ENCODE measurements around the gene GPR107. TPM values are rescaled to one million over a fixed set of nuclear protein-coding genes. Genes with fewer than 3 reads are reported as not detected.

The GPR107 gene
- total and polyA plus RNA-seq, 2 donors (not counting 1 experiment from before 2014, with no cell fraction given): 10.4 to 28.1 TPM

GRCh38 chr9:130137641-130138081 lies 84.0 kb downstream of the GPR107 start:
- 92% methylated on average over 10 of the region's 11 CpGs for WGBS (ENCODE audit: insufficient coverage)
- Histone ChIP-seq H3K36me3 (replicated peaks in 1 of 2; ENCODE audit: control extremely low read depth in 1 of 2, control insufficient read depth in 1 of 2, extremely low read depth in 1 of 2, insufficient read depth in 2 of 2, low read length in 1 of 2) (peaks cover 0 to 12% of the 10 kb centered on the region in 2 experiments), H3K4me1 (ENCODE audit: control insufficient read depth in 2 of 2, insufficient read depth in 2 of 2, low read length in 2 of 2) (peaks cover 2 to 5% of the 10 kb centered on the region in 2 donors), H2AFZ (ENCODE audit: insufficient read depth, low read depth, low read length, poor library complexity, severe bottlenecking) (no peak overlapping the region), H3K27ac (ENCODE audit: low read length in 2 of 2) (no peak overlapping the region), H3K9ac (ENCODE audit: low read length) (no peak overlapping the region), H3K79me2 (ENCODE audit: control insufficient read depth, insufficient read depth, low read length) (no peaks in the 10 kb centered on the region), H3K4me2 (replicated peaks; ENCODE audit: low read depth, low read length, poor library complexity, severe bottlenecking) (no peak overlapping the region), H3K4me3 (ENCODE audit: control extremely low read depth in 1 of 5, extremely low read depth in 1 of 5, insufficient read depth in 1 of 5, low read depth in 2 of 5, low read length in 4 of 5) (no peak overlapping the region), H4K20me1 (ENCODE audit: control insufficient read depth, insufficient read depth, low read length, poor library complexity, severe bottlenecking) (no peaks in the 10 kb centered on the region), H3K9me3 (ENCODE audit: control extremely low read depth in 1 of 3, control insufficient read depth in 2 of 3, insufficient read depth in 1 of 3, low read length in 2 of 3) (no peaks in the 10 kb centered on the region), H3K27me3 (replicated peaks in 1 of 4; ENCODE audit: control extremely low read depth in 1 of 4, control insufficient read depth in 3 of 4, insufficient read depth in 4 of 4, low read length in 3 of 4) (no peaks in the 10 kb centered on the region)
- POLR2A ChIA-PET: interaction anchor here (0.5 kb wide), 1 partner anchor 139 kb away, joined by 7 read pairs; no protein-coding TSS in a partner anchor
- CTCF ChIA-PET: no interaction called here
- Mint-ChIP-seq H3K27ac (no peak overlapping the region), H3K4me1 (peaks cover 9% of the 10 kb centered on the region), H3K9me3 (ENCODE audit: insufficient read depth) (no peaks in the 10 kb centered on the region), H3K27me3 (no peaks in the 10 kb centered on the region), H3K4me3 (no peak overlapping the region)
- TF ChIP-seq CTCF (IDR thresholded peaks at IDR 0.05) (no peak), EZH2 (IDR thresholded peaks at IDR 0.05; ENCODE audit: borderline replicate concordance, insufficient read depth, low read depth, low read length, poor library complexity, severe bottlenecking) (no peak)
- ATAC-seq (ENCODE audit: low read depth) (no peak), DNase-seq (no peak)
- intact Hi-C loops (cut with micrococcal nuclease): no loop called here

GRCh38 chr9:130138171-130138653 lies 84.5 kb downstream of the GPR107 start:
- ChIA-PET CTCF (no interaction called here), POLR2A (interaction anchor here (0.5 kb wide), 1 partner anchor 140 kb away, joined by 7 read pairs; no protein-coding TSS in a partner anchor)
- Mint-ChIP-seq H3K9me3 (ENCODE audit: insufficient read depth) (no peaks in the 10 kb centered on the region), H3K27ac (no peak overlapping the region), H3K4me1 (peaks cover 9% of the 10 kb centered on the region), H3K27me3 (no peaks in the 10 kb centered on the region), H3K4me3 (no peak overlapping the region)
- H3K4me3 ChIP-seq (ENCODE audit: control extremely low read depth in 1 of 5, extremely low read depth in 1 of 5, insufficient read depth in 1 of 5, low read depth in 2 of 5, low read length in 4 of 5): no peak overlapping the region
- 70% methylated on average over 3 of the region's 10 CpGs for WGBS (ENCODE audit: insufficient coverage)
- no peaks in the 10 kb centered on the region for H3K79me2 ChIP-seq (ENCODE audit: control insufficient read depth, insufficient read depth, low read length)
- H4K20me1 ChIP-seq (ENCODE audit: control insufficient read depth, insufficient read depth, low read length, poor library complexity, severe bottlenecking): no peaks in the 10 kb centered on the region
- no peaks in the 10 kb centered on the region for H3K27me3 ChIP-seq (replicated peaks in 1 of 4; ENCODE audit: control extremely low read depth in 1 of 4, control insufficient read depth in 3 of 4, insufficient read depth in 4 of 4, low read length in 3 of 4)
- H3K9ac ChIP-seq (ENCODE audit: low read length): no peak overlapping the region
- H3K9me3 ChIP-seq (ENCODE audit: control extremely low read depth in 1 of 3, control insufficient read depth in 2 of 3, insufficient read depth in 1 of 3, low read length in 2 of 3): no peaks in the 10 kb centered on the region
- no peak overlapping the region for H3K27ac ChIP-seq (ENCODE audit: low read length in 2 of 2)
- no peak overlapping the region for H3K4me2 ChIP-seq (replicated peaks; ENCODE audit: low read depth, low read length, poor library complexity, severe bottlenecking)
- peaks cover 0 to 12% of the 10 kb centered on the region in 2 experiments for H3K36me3 ChIP-seq (replicated peaks in 1 of 2; ENCODE audit: control extremely low read depth in 1 of 2, control insufficient read depth in 1 of 2, extremely low read depth in 1 of 2, insufficient read depth in 2 of 2, low read length in 1 of 2)
- no peak for TF ChIP-seq EZH2 (IDR thresholded peaks at IDR 0.05; ENCODE audit: borderline replicate concordance, insufficient read depth, low read depth, low read length, poor library complexity, severe bottlenecking)
- no peak for TF ChIP-seq CTCF (IDR thresholded peaks at IDR 0.05)
- H3K4me1 ChIP-seq (ENCODE audit: control insufficient read depth in 2 of 2, insufficient read depth in 2 of 2, low read length in 2 of 2): peaks cover 2 to 5% of the 10 kb centered on the region in 2 donors
- intact Hi-C loops (cut with micrococcal nuclease): no loop called here
- no peak for DNase-seq
- no peak overlapping the region for H2AFZ ChIP-seq (ENCODE audit: insufficient read depth, low read depth, low read length, poor library complexity, severe bottlenecking)
- ATAC-seq (ENCODE audit: low read depth): no peak
